MG63 (cell line): ENCODE results near the gene ATP8B2. TPM values are rescaled to one million over a fixed set of nuclear protein-coding genes. Genes with fewer than 3 reads are reported as not detected.
"Not testable (repeated sequence)": the region's sequence is repeated elsewhere in the genome, so short reads cannot be mapped to it uniquely, and the experiment has no call there.

ENCODE experiments used
- DNase-seq: peaks from one replicate; pipeline ENCODE4 v3.0.0-alpha.2; 2020
- H3K27me3 ChIP-seq: fragments of 250-450 bp; sonication (Bioruptor Pico); 2 replicates; pipeline ENCODE4 v1.5.1; 2020; ENCODE audit warnings: mild to moderate bottlenecking, moderate library complexity
- H3K36me3 ChIP-seq: fragments of 250-450 bp; sonication (Bioruptor Pico); 2 replicates; pipeline ENCODE4 v1.5.1; 2020; ENCODE audit warnings: mild to moderate bottlenecking, moderate library complexity
- H3K4me3 ChIP-seq: fragments of 250-450 bp; sonication (Bioruptor Pico); 2 replicates; pipeline ENCODE4 v1.5.1; 2020; ENCODE audit warnings: mild to moderate bottlenecking, moderate library complexity
- H3K9me3 ChIP-seq: fragments of 250-450 bp; sonication (Bioruptor Pico); 2 replicates; pipeline ENCODE4 v1.5.1; 2020; ENCODE audit warnings: mild to moderate bottlenecking, moderate library complexity
- total RNA-seq: library from RNA; depleted of rRNA; stranded (reverse); fragments of >200 nt; shearing (Covaris generic); gene quantifications from 2 replicates; pipeline ENCODE4 v1.2.3, GENCODE V29; 2014; ENCODE audit warnings: low replicate concordance

The ATP8B2 gene
- total RNA-seq, 1 experiment from 2014 or later: 74.8 TPM

DNA sequence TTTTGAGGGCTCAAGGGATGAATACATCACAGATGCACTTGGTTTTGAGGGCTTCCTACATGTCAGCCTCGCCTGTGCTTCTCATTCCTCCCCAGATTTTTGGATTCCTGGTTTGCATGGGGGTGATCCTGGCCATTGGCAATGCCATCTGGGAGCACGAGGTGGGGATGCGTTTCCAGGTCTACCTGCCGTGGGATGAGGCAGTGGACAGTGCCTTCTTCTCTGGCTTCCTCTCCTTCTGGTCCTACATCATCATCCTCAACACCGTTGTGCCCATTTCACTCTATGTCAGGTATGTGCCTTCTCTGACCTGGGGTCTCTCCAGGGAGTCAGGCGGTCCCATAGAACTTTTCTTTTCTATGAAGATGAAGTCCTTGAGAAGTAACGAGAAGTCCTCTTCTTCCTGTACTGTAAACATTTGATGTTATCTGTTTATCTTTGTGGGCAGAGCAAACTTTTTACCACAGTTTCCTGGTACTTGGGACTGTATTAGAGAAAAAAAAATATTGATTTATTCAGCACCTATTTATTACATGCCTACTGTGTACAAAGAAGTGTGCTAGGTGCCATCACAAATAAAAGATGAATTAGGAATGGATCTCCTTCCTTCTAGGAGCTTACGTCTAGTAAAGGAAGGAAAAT lies 12.0 kb downstream of the ATP8B2 start:
- Histone ChIP-seq H3K9me3 (no peaks in the 10 kb centered on the region), H3K4me3 (no peak overlapping the region), H3K27me3 (no peaks in the 10 kb centered on the region), H3K36me3 (peaks cover 96% of the 10 kb centered on the region)
- DNase-seq: no peak

DNA sequence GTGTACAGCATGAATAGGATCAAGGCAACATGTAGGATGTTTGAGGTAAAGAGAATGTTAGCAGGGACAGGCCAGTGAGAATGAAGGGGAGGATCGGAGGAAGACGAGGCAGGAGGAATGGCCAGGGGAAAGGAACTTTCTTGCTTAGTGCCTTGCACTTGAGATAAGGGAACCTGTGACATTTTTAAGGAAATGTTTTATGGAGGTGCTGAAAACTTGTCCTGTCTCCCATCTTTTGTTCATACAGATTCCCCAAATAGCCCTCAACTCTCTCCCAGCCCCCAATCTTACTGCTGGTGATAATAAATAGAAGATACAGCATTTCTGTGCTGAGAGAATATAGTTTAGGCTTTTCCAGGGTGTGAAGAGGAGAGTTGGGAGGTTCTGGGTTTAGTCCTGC lies 13.6 kb downstream of the ATP8B2 start:
- Histone ChIP-seq H3K27me3 (no peaks in the 10 kb centered on the region), H3K4me3 (no peak overlapping the region), H3K36me3 (peaks cover 98% of the 10 kb centered on the region), H3K9me3 (no peaks in the 10 kb centered on the region)
- DNase-seq: no peak

DNA sequence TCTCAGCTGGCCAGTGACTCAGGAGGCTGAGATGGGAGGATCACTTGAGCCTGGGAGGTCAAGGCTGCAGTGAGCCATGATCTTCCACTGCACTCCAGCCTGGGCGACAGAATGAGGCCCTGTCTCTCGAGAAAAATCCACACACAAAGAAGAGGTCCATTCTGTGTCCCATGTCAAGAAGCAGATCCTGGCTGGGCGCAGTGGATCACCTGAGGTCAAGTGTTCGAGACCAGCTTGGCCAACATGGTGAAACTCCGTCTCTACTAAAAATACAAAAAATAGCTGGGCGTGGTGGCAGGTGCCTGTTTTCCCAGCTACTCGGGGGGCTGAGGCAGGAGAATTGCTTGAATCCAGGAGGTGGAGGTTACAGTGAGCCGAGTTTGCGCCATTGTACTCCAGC lies 16.0 kb downstream of the ATP8B2 start:
- DNase-seq, H3K27me3 ChIP-seq, H3K9me3 ChIP-seq: not testable (repeated sequence)

DNA sequence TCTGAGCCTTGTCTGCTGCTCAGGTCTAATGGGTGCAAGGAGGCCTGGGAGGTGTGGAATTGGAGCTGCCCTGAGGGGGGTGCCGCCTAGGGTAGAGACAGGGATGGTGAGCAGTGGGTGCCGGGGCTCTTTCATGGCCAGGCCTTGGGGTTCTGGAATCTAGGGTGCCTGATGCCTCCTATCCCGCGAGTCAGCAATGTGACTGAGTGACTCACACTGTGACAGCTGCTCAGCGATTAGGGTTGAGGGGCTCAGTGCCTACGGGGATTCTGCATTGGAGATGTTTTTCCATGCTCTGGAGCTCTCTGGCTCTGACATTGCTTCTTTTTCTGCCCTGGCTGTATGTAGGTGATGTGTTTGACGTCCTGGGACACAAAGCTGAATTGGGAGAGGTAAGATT lies 16.8 kb downstream of the ATP8B2 start:
- H3K9me3 ChIP-seq: no peaks in the 10 kb centered on the region
- H3K27me3 ChIP-seq: no peaks in the 10 kb centered on the region
- no peak overlapping the region for H3K4me3 ChIP-seq
- no peak for DNase-seq
- H3K36me3 ChIP-seq: peaks cover 100% of the 10 kb centered on the region

More for the DNA sequence above, 16.0 kb downstream of the ATP8B2 start:
- peaks cover 100% of the 10 kb centered on the region for H3K36me3 ChIP-seq
- H3K4me3 ChIP-seq: not testable (repeated sequence)

DNA sequence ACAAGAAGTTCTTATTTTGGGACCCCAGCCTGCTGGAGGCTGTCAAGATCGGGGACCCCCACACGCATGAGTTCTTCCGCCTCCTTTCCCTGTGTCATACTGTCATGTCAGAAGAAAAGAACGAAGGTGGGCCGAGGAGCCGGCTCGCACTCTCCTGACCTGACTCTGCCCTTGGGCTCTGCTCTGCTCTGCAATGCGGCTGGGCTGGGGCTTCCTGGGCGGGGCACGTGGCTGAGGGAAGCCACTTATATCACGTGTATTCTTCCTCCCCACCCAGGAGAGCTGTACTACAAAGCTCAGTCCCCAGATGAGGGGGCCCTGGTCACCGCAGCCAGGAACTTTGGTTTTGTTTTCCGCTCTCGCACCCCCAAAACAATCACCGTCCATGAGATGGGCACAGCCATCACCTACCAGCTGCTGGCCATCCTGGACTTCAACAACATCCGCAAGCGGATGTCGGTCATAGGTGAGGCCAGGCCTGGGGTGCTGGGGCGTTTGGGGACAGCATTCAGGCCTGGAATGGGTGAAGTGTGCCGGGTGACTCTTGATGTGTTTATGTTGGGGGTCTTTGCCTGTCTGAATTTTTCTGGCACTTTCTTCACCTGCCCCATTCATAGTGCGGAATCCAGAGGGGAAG lies 17.6 kb downstream of the ATP8B2 start:
- Histone ChIP-seq H3K9me3 (no peaks in the 10 kb centered on the region), H3K27me3 (no peaks in the 10 kb centered on the region), H3K36me3 (peaks cover 99% of the 10 kb centered on the region), H3K4me3 (no peak overlapping the region)
- no peak for DNase-seq

DNA sequence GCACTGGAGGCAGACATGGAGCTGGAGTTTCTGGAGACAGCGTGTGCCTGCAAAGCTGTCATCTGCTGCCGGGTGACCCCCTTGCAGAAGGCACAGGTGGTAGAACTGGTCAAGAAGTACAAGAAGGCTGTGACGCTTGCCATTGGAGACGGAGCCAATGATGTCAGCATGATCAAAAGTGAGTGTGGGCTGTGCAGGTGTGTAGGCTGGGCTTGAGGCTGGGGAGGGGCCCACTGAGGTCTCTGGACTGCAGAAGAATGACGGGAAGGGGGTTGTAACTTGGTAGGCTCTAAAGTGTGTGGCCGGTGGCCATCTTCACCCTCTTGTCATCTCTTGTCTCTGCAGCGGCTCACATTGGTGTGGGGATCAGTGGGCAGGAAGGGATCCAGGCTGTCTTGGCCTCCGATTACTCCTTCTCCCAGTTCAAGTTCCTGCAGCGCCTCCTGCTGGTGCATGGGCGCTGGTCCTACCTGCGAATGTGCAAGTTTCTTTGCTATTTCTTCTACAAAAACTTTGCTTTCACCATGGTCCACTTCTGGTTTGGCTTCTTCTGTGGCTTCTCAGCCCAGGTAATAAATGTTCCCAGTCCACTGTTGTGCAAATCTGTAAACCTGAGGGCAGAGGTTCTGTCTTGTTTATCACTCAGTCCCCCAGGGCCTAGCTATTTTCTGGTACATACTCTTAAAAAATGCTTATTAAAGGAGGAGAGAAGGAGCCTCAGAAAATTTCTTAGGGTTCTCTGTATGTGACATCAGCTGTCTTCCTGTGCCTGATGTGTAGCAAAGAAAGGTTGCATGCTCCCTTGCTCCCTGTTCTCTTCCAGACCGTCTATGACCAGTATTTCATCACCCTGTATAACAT lies 19.9 kb downstream of the ATP8B2 start:
- Histone ChIP-seq H3K27me3 (no peaks in the 10 kb centered on the region), H3K36me3 (peaks cover 92% of the 10 kb centered on the region), H3K4me3 (no peak overlapping the region), H3K9me3 (no peaks in the 10 kb centered on the region)
- DNase-seq: peak; percentile 36

DNA sequence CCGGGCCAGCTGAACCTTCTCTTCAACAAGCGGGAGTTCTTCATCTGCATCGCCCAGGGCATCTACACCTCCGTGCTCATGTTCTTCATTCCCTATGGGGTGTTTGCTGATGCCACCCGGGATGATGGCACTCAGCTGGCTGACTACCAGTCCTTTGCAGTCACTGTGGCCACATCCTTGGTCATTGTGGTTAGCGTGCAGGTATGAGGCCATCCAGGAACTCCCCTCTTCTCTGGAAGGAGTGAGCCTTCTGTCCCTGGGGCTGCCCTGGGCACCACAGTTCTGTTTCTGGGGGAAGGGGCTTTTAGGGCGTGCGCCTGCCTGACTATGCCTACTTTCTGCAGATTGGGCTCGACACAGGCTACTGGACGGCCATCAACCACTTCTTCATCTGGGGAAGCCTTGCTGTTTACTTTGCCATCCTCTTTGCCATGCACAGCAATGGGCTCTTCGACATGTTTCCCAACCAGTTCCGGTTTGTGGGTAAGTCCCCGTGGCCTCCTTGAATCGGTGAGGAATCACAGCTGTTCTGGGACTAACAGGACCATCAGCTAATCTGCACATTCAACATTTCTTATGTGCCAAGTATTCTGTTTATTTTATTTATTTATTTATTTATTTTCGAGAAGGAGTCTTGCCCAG lies 21.1 kb downstream of the ATP8B2 start:
- DNase-seq: no peak
- no peak overlapping the region for H3K4me3 ChIP-seq
- no peaks in the 10 kb centered on the region for H3K27me3 ChIP-seq
- H3K36me3 ChIP-seq: peaks cover 80% of the 10 kb centered on the region
- no peaks in the 10 kb centered on the region for H3K9me3 ChIP-seq

DNA sequence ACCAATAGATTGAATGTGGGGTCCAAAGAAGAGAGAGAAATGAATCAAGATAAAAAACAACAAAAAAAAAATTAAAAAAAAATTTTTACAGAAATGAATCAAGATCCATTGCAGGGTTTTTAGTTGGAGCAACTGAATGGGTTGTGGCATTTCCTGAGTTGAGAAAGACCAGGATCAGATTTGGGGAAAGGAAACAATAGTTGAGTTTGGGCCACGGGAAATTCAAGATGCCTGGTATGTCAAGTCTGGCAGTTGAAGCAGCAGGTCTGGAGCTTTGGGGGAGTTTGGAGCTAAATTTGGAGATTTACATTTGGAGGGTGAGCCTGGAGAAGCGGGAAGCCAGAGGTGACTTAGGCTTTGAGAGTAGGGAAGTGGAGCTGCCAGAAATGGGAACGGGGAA lies 22.6 kb downstream of the ATP8B2 start:
- Histone ChIP-seq H3K36me3 (peaks cover 65% of the 10 kb centered on the region), H3K9me3 (no peaks in the 10 kb centered on the region), H3K27me3 (no peaks in the 10 kb centered on the region), H3K4me3 (no peak overlapping the region)
- DNase-seq: no peak

DNA sequence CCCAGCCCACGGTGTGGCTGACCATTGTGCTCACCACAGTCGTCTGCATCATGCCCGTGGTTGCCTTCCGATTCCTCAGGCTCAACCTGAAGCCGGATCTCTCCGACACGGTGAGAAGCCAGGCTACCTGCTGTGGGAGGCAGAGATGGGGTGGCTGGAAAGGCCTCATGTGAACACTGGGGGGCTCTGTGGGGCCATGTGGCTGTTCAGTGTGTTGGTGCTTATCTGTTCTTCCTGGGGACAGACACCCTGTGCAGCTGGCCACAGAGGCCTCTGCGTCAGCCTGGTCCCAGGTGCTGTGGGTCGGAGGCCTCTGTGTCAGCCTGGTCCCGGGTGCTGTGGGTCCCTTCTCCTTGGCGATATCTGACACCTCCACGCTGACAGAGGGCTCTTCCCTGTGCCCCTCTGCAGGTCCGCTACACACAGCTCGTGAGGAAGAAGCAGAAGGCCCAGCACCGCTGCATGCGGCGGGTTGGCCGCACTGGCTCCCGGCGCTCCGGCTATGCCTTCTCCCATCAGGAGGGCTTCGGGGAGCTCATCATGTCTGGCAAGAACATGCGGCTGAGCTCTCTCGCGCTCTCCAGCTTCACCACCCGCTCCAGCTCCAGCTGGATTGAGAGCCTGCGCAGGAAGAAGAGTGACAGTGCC lies 23.2 kb downstream of the ATP8B2 start:
- Histone ChIP-seq H3K4me3 (no peak overlapping the region), H3K36me3 (peaks cover 59% of the 10 kb centered on the region), H3K9me3 (no peaks in the 10 kb centered on the region), H3K27me3 (no peaks in the 10 kb centered on the region)
- no peak for DNase-seq

DNA sequence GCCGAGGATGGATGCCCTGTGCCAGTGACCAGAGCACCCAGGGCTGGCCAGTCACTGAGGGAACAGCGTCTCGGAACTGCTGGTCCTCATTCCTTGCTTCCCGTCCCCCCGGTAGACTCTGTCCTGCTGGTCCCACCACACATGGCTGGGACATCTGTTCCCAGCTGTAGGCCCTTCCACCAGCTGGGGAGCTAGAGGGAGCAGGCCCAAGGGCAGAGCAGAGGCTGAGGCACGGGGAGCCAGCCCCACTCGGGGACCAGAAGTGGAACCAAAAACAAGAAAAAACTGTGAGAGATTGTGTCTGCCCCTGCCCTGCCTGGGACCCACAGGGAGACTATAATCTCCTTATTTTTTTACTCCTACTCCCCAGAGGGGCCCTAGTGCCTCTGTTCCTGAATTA lies 23.8 kb downstream of the ATP8B2 start:
- H3K4me3 ChIP-seq: no peak overlapping the region
- DNase-seq: no peak
- H3K36me3 ChIP-seq: peaks cover 53% of the 10 kb centered on the region
- no peaks in the 10 kb centered on the region for H3K27me3 ChIP-seq
- H3K9me3 ChIP-seq: no peaks in the 10 kb centered on the region

DNA sequence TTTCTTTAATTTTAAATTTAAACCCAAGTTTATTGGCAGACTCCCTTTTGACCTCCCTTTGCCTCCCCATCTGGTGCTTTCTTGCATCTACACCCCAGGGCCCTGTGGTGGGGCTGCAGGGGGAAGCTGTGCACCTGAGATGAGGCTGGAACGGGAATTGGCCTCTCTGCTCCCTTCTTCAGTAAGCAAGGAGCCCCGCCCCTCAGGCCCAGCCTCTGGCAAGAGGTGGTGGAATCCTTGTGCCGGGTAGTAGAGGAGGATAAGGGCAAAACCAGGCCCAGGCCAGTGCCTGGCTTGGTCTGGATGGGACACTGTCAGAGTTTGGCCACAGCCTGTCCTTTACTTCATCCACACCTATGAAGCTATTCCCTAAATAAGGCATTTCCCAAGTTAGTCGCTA lies 25.1 kb downstream of the ATP8B2 start:
- H3K4me3 ChIP-seq: no peak overlapping the region
- H3K9me3 ChIP-seq: no peaks in the 10 kb centered on the region
- H3K36me3 ChIP-seq: peaks cover 40% of the 10 kb centered on the region
- DNase-seq: no peak
- H3K27me3 ChIP-seq: no peaks in the 10 kb centered on the region

DNA sequence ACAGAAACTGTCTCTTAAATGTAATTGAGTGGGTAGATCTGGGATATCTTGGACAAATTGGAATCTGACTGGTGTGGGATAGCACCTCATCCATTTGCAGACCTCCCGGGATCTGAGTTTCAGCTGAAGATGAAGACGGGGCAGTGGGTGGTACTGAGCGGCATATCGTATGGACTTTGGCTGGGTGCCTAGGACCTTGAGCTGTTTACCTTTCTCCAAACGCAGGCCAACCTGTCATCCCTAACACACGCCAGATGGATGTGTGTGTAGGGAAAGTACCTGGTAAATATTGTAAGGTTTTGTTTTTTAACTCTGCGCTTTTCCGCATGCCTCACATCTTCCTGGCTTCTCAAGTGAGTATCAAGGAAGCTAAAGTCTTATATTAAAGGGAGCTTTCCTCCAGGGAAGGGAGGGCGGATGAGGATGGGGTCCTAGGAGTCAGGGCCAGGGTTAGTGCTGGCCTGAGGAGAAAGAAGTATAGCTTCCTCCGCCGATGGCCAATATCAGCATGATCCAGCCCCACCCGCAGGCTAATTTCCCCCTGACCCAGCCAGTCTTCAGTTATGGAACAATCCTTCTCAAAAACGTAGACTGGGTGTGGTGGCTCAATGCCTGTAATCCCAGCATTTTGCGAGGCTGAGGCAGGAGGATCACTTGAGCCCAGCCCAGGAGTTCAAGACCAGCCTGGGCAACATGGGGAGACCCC lies 26.2 kb downstream of the ATP8B2 start:
- H3K4me3 ChIP-seq: no peak overlapping the region
- peaks cover 29% of the 10 kb centered on the region for H3K36me3 ChIP-seq
- DNase-seq: no peak
- H3K9me3 ChIP-seq: no peaks in the 10 kb centered on the region
- no peaks in the 10 kb centered on the region for H3K27me3 ChIP-seq

DNA sequence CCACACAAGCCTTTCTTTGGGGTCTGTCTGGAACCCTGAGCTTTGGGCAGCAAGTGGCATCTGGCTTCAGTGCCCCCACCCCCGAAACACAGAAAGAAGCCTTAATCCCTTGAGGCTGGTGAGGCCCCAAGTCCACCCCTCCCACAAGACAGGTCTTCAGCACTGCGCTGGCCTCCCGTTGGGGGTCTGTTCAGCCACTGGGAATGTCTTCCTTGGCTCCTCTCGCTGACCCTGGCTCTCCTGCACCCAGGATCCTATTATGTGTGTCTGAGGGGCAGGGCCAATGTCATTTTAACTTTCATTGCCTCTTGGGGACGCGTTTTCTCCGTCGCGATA lies 26.9 kb downstream of the ATP8B2 start:
- no peak for DNase-seq
- H3K36me3 ChIP-seq: peaks cover 22% of the 10 kb centered on the region
- no peaks in the 10 kb centered on the region for H3K9me3 ChIP-seq
- H3K27me3 ChIP-seq: no peaks in the 10 kb centered on the region
- no peak overlapping the region for H3K4me3 ChIP-seq

DNA sequence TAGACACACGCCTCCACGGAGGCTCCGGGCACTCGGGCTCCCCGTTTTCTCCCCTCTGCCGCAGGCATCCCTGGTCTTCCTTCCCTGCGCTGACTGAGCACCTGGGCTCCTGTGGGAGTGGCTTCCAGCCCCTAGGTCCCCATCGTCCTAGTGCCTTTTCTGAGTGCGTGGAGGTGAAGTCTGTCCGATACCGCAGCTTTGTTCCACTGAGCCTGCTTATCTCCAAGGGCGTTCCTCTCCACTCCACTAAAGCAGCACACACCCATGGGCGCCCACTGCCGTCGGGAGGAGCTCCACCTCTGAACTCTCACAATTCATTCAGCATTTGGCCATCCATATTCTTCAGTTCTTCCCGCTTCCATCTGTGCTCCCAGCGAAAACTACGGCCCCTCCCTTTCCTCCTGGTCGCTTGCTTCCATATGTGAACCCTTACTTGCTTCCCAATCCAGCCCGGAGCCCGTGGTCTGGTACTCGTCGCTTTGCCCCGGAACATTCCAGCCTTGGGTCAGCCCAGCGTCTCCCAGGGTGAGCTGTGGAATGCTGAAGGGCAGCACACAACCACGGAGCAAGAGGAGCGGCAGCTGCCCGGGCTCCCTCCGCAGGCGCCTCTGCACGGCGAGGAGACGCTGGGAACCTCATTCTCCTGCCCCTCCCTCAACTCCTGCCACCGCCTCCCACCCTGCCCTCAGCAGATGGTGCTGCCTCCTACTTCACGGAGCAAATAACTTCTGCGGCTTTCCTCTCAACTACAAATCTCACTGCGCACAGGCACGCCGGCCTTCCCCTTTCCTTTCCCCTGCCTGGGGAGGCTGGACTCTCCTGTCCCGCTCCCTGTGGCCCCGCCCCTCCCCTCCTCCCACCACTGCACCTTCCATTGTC lies 27.5 kb downstream of the ATP8B2 start:
- Histone ChIP-seq H3K27me3 (no peaks in the 10 kb centered on the region), H3K36me3 (peaks cover 17% of the 10 kb centered on the region), H3K4me3 (no peak overlapping the region), H3K9me3 (no peaks in the 10 kb centered on the region)
- DNase-seq: peak; percentile 15

DNA sequence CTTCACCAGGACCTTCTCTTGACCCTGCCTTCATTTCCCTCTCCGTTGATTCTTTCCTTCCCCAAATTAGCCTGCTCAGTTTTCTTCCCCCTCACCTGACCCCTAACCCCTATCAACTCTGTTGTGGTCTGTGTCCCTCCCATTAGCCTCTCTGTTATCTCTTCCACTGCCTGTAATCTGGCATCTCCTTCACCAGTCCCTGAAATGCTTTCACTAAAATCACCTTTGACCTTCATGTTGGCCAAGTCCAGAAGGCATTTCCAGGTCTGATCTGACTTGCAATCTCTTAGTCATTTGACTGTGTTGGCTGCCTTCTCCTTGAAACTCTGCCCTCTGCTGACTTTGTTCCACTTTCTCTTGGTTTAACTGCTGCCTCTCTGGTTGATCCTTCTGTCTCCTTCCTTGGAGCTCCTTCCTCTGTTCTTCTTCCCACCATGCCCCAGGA lies 28.2 kb downstream of the ATP8B2 start:
- peaks cover 12% of the 10 kb centered on the region for H3K36me3 ChIP-seq
- DNase-seq: peak; percentile 62
- no peak overlapping the region for H3K4me3 ChIP-seq
- no peaks in the 10 kb centered on the region for H3K27me3 ChIP-seq
- no peaks in the 10 kb centered on the region for H3K9me3 ChIP-seq
